Astrocyte (in vitro differentiated cells and primary cell): ENCODE measurements around the gene CRNN.

Experiments
- CTCF ChIP-seq: IDR thresholded peaks from 2 replicates; pipeline ENCODE4 v1.5.1; 2011; ENCODE audit warnings: low read depth, mild to moderate bottlenecking, inconsistent platforms, low read length, moderate library complexity; ENCODE audit not compliant: insufficient read depth
- EZH2 ChIP-seq: IDR thresholded peaks from 2 replicates; pipeline ENCODE4 v1.6.1; 2012; ENCODE audit warnings: mild to moderate bottlenecking, low read length, inconsistent platforms; ENCODE audit not compliant: insufficient read depth

DNA sequence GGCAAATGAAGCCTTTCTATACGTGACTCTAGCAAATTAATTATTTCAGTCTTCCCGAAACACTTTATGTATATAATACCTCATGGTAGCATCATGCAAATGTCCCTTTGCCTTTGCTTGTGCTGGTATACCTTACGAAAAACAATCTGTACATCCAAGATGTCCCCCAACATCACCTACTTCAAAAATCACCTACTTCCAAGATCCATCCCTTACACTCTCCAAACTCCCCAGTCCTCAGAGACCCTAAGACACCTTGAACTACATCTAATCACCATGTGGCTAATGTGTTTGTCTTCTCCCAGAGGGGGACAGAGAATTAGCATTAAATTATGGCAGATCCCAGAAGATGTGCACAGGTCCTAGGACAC, 46.5 kb upstream of the CRNN start:
- TF ChIP-seq CTCF: no peak
- TF ChIP-seq EZH2: no peak
